Endothelial cell (in vitro differentiated cells): ENCODE data around the gene P2RX4. TPM values are rescaled to one million over a fixed set of nuclear protein-coding genes. Genes with fewer than 3 reads are reported as not detected.

Experiments
- DNase-seq: peaks from one replicate; pipeline ENCODE4 v3.0.0; 2021; ENCODE audit warnings: low spot score
- H3K27ac Mint-ChIP-seq: one replicate; pipeline ENCODE4 v1.8.0; 2021; ENCODE audit warnings: mixed read lengths, inconsistent platforms; ENCODE audit not compliant: unreplicated experiment
- H3K27me3 Mint-ChIP-seq: one replicate; pipeline ENCODE4 v1.8.0; 2021; ENCODE audit warnings: mild to moderate bottlenecking, moderate library complexity, mixed read lengths, inconsistent platforms; ENCODE audit not compliant: unreplicated experiment
- H3K36me3 Mint-ChIP-seq: one replicate; pipeline ENCODE4 v1.8.0; 2021; ENCODE audit warnings: mild to moderate bottlenecking, low read depth, mixed read lengths, inconsistent platforms; ENCODE audit not compliant: unreplicated experiment
- H3K4me1 Mint-ChIP-seq: one replicate; pipeline ENCODE4 v1.8.0; 2021; ENCODE audit warnings: mild to moderate bottlenecking, mixed read lengths, inconsistent platforms; ENCODE audit not compliant: unreplicated experiment
- H3K4me3 Mint-ChIP-seq: one replicate; pipeline ENCODE4 v1.8.0; 2021; ENCODE audit warnings: mild to moderate bottlenecking, mixed read lengths, inconsistent platforms; ENCODE audit not compliant: unreplicated experiment
- H3K9me3 Mint-ChIP-seq: one replicate; pipeline ENCODE4 v1.8.0; 2021; ENCODE audit warnings: mixed read lengths, inconsistent platforms; ENCODE audit not compliant: unreplicated experiment
- total RNA-seq: library from RNA; stranded (reverse); fragmentation: NEBNext Ultra II Directional; extraction: Animal tissue kit (Norgen Biotek cat#: 25700); gene quantifications from one replicate; pipeline ENCODE4 v1.2.1, GENCODE V29; 2021; ENCODE audit not compliant: unreplicated experiment
- TF ChIP-seq, protein P1 (sequence below): fragments of 200-600 bp; sonication (generic); IDR thresholded peaks from one replicate; pipeline ENCODE4 v1.5.0; 2021; ENCODE audit warnings: antibody characterized with exemption; ENCODE audit not compliant: unreplicated experiment

Gene P2RX4
- total RNA-seq, 1 donor from 2014 or later = 20.0 TPM

DNA sequence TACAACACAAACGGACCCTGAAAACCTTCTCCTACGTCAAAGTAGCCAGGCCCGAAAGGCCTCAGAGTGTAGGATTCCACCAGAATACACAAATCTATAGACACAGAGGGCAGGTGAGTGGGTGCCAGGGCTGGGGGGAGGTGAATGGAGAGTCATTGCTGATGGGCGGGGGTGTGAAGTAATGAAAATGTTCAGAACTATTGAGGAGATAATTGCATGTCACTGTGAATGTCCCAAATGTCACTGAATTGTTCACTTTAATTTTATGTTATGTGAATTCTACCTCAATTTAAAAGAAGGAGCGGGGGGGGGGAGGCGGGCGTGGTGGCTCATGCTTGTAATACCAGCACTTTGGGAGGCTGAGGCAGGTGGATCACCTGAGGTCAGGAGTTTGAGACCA is 36.0 kb downstream of the P2RX4 start:
- DNase-seq = no peak
- Mint-ChIP-seq H3K36me3 (peaks cover 24% of the 10 kb centered on the region), H3K27me3 (peaks cover 14% of the 10 kb centered on the region), H3K9me3 (no peaks in the 10 kb centered on the region), H3K4me1 (peaks cover 2% of the 10 kb centered on the region), H3K27ac (no peak overlapping the region), H3K4me3 (no peak overlapping the region)
- TF ChIP-seq, protein P1, sequence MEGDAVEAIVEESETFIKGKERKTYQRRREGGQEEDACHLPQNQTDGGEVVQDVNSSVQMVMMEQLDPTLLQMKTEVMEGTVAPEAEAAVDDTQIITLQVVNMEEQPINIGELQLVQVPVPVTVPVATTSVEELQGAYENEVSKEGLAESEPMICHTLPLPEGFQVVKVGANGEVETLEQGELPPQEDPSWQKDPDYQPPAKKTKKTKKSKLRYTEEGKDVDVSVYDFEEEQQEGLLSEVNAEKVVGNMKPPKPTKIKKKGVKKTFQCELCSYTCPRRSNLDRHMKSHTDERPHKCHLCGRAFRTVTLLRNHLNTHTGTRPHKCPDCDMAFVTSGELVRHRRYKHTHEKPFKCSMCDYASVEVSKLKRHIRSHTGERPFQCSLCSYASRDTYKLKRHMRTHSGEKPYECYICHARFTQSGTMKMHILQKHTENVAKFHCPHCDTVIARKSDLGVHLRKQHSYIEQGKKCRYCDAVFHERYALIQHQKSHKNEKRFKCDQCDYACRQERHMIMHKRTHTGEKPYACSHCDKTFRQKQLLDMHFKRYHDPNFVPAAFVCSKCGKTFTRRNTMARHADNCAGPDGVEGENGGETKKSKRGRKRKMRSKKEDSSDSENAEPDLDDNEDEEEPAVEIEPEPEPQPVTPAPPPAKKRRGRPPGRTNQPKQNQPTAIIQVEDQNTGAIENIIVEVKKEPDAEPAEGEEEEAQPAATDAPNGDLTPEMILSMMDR = no peak

DNA sequence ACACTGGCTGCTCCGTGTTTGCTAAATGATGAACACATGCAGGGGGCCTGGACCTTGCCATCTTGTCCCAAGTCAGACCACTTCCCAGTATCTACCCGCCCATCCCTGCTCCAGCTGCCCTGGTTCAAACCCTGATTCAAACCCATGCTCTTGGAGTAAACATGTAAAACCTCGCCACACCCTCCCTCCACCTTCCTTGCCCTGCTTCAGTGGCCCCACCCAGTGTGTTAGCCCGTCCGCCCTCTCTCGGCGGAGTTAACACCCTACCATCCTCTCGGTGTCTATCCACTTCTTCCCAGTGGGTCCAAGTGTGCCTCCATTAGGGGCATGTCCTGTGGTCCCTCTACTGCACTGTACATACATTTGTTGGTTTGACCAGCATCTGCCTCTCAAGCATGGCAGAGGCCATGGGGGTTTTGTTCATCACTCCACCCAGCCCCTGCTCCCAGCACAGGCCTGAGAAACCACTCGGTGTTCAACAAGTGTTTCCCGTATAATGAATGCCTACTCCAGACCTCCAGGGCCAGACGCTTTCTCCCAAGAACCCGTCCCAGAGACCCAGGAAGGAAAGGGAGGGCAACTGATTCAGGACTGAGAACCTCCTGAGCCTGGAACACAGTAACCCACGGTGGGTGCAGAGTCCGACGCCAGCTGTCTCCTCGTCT is 37.1 kb downstream of the P2RX4 start:
- H3K4me1 Mint-ChIP-seq = no peaks in the 10 kb centered on the region

DNA sequence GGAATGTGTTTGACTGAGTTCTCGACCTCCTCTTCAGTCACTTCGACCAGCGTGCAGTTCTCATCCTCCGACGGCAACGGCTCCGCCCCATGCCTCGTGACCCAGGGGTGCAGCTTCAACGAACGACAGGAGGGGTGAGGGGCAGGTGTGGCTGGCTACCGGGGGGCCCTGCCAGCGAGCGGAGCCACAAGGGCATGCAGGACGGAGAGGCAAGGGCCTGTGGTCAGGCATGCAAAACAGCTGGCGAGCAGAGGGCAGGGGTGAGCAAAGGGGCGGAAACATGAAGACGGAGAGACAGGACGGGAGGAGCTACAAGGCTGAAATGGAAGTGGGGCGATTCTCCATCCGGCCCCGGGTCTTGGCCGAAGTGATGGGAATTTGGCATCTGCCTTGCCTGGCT is 38.7 kb downstream of the P2RX4 start:
- Mint-ChIP-seq H3K4me1 (no peaks in the 10 kb centered on the region), H3K27me3 (peaks cover 14% of the 10 kb centered on the region), H3K27ac (no peak overlapping the region), H3K9me3 (no peaks in the 10 kb centered on the region), H3K4me3 (no peak overlapping the region), H3K36me3 (peaks cover 36% of the 10 kb centered on the region)
- TF ChIP-seq, protein P1 = no peak
- no peak for DNase-seq

More for the DNA sequence above, 37.1 kb downstream of the P2RX4 start:
- H3K36me3 Mint-ChIP-seq = peaks cover 28% of the 10 kb centered on the region
- no peak for DNase-seq
- peaks cover 14% of the 10 kb centered on the region for H3K27me3 Mint-ChIP-seq
- no peak overlapping the region for H3K4me3 Mint-ChIP-seq
- H3K27ac Mint-ChIP-seq = no peak overlapping the region
- no peaks in the 10 kb centered on the region for H3K9me3 Mint-ChIP-seq
- TF ChIP-seq, protein P1 = no peak

DNA sequence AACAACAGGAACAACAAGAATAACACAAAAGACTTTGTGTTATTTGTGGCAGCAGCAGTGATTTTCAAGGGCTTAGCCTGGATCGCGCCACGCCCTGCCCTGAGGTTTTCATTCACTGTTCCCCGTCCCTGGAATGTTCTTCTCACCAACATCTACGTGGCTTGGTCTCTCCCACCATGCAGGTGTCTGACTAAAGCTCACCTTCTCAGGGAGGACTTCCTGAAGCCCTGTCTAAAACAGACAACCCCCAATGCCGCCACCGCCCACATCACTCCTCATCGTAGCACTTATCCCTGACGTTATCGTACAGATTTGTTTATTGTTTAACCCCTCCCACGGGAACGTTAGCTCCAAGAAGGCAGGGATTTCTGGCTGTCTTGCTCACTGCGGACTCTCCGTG is 40.4 kb downstream of the P2RX4 start:
- no peaks in the 10 kb centered on the region for H3K4me1 Mint-ChIP-seq
- TF ChIP-seq, protein P1 = no peak
- no peak overlapping the region for H3K27ac Mint-ChIP-seq
- peaks cover 40% of the 10 kb centered on the region for H3K36me3 Mint-ChIP-seq
- H3K9me3 Mint-ChIP-seq = no peaks in the 10 kb centered on the region
- peaks cover 12% of the 10 kb centered on the region for H3K27me3 Mint-ChIP-seq
- no peak overlapping the region for H3K4me3 Mint-ChIP-seq
- no peak for DNase-seq

DNA sequence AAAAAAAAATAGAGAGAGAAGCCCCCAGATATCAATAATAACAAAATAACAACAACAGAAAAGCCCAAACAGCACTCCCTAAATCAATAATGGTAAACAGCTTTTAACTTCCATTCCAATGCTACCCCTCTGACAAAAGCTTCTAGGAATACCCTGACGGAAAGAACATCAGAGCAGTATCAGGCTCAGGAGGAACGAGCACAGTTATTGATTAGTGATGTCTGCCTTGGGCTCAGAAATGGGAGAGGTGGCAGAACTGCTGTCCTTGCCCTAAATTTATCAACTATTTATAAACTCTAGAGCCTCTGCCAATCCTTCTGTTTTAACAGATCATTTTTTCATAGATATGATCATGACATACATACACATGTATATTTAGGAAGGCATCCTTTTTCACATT is 41.9 kb downstream of the P2RX4 start:
- H3K4me1 Mint-ChIP-seq = no peaks in the 10 kb centered on the region
- TF ChIP-seq, protein P1 = no peak
- no peaks in the 10 kb centered on the region for H3K9me3 Mint-ChIP-seq
- H3K27ac Mint-ChIP-seq = no peak overlapping the region
- peaks cover 12% of the 10 kb centered on the region for H3K27me3 Mint-ChIP-seq
- DNase-seq = no peak
- H3K4me3 Mint-ChIP-seq = no peak overlapping the region
- peaks cover 52% of the 10 kb centered on the region for H3K36me3 Mint-ChIP-seq
